Activated CD4-positive, alpha-beta T cell treated with anti-CD3 and anti-CD28 coated beads, Interleukin-2, amount 10 ng/mL, durations not matched to agents 7 days and 5 days (primary cell): ENCODE data around the gene LGR5. TPM values are rescaled to one million over a fixed set of nuclear protein-coding genes. Genes with fewer than 3 reads are reported as not detected.

ENCODE experiments used
- CTCF ChIA-PET: fragments of 350-600 bp; sonication (Branson Sonifier 250); formaldehyde crosslinking; loops from one replicate; lab custom pipeline; 2021; ENCODE audit warnings: antibody characterized with exemption; lab: Charles Lee
- POLR2A ChIA-PET: fragments of 350-600 bp; sonication (Branson Sonifier 250); formaldehyde crosslinking; loops from one replicate; lab custom pipeline; 2021; ENCODE audit warnings: antibody characterized with exemption; lab: Charles Lee
- DNase-seq: peaks from one replicate; pipeline ENCODE4 v3.0.0-alpha.2; 2020
- H3K27ac Mint-ChIP-seq: one replicate; pipeline ENCODE4 v1.8.0; 2021; ENCODE audit warnings: mild to moderate bottlenecking, moderate library complexity, mixed read lengths
- H3K27me3 Mint-ChIP-seq: one replicate; pipeline ENCODE4 v1.8.0; 2021; ENCODE audit warnings: mixed read lengths
- H3K36me3 Mint-ChIP-seq: one replicate; pipeline ENCODE4 v1.8.0; 2021; ENCODE audit warnings: low read depth, mixed read lengths
- H3K4me1 Mint-ChIP-seq: one replicate; pipeline ENCODE4 v1.8.0; 2021; ENCODE audit warnings: mixed read lengths
- H3K4me3 Mint-ChIP-seq: one replicate; pipeline ENCODE4 v1.8.0; 2021; ENCODE audit warnings: mild to moderate bottlenecking, moderate library complexity, mixed read lengths
- H3K9me3 Mint-ChIP-seq: one replicate; pipeline ENCODE4 v1.8.0; 2021; ENCODE audit warnings: mixed read lengths
- total RNA-seq, 2 experiments: library from RNA; stranded (reverse); gene quantifications; one replicate each; pipeline ENCODE4 v1.2.3, GENCODE V29; 2021

Gene LGR5
- total RNA-seq, 2 experiments from 2014 or later = not detected

DNA sequence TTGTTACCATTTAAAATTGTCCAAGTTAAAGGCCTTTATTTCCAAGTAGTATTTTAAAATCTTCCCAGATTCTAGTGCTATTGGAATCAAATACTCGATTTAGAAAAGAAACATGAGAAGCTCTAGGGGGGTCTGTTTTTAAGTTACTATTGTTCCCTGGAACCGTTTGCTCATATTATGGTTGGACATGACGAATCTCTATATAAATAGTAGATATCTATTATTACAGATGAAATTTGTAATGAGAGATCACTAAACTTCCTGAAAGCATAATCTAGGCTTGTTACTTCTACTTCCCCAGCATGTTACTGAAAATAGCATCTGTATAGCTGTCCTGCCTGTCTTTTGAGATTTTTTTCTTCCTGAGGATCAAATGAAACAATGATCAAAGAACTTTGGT, 70.1 kb downstream of the LGR5 start:
- H3K27ac Mint-ChIP-seq = no peak overlapping the region
- POLR2A ChIA-PET = no interaction called here
- H3K4me1 Mint-ChIP-seq = no peaks in the 10 kb centered on the region
- no peak overlapping the region for H3K4me3 Mint-ChIP-seq
- H3K27me3 Mint-ChIP-seq = peaks cover 2% of the 10 kb centered on the region
- DNase-seq = no peak
- H3K9me3 Mint-ChIP-seq = no peaks in the 10 kb centered on the region
- H3K36me3 Mint-ChIP-seq = no peaks in the 10 kb centered on the region
- CTCF ChIA-PET = no interaction called here

DNA sequence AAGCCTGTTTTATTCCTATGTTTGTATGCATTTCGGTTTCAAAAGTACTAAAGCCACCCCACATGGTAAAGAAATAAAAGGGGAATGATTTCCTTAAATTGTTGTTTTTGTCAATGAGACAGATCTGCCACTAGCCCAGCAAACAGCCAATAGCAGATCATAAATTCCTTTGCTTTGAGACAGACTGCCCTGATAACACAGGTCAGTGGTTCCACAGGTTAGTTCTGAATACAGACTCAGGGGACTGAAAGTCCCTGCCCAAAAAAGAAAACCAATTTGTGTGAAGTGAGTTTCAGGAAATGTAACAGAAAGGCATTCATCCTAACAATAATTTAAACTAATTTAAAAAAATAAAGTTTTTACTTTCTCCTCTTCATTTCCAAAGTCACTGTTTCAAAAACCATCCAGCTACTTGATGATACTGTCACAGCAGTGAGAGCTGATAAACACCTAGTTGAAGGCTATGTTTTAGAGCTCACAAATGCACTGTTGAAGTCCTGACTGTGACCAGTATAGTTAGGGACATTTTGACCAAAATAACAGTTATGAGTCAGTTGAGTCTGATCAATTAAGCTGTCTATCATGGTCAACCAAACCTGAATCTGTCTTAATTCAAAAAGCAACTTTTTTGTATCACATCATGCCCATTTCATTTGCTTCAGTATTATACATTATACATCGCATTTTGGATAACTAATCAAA, 77.7 kb downstream of the LGR5 start:
- Mint-ChIP-seq H3K36me3 (no peaks in the 10 kb centered on the region), H3K4me3 (no peak overlapping the region), H3K27me3 (peaks cover 9% of the 10 kb centered on the region), H3K27ac (no peak overlapping the region), H3K4me1 (no peaks in the 10 kb centered on the region), H3K9me3 (peaks cover 2% of the 10 kb centered on the region)
- DNase-seq = no peak
- ChIA-PET CTCF (no interaction called here), POLR2A (no interaction called here)

DNA sequence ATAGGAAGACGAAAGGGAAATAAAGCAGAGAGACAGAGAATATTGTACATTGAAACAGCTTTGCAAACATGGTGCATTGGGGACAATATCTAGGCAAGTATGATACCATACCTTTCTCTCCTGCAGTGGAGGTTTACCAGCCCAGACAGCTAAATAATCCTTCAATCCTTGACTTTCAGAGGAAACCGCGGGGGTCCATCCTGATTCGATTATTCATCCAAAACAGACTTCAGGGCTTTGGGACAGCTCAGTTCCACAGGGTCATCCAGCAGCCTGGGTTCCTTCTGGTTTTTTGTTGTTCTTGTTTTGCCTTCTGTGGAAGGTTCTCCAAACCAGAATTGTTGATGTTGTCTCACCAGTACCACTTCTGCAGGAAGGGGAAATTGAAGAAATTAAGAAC, 81.5 kb downstream of the LGR5 start:
- peaks cover 14% of the 10 kb centered on the region for H3K27me3 Mint-ChIP-seq
- peaks cover 2% of the 10 kb centered on the region for H3K9me3 Mint-ChIP-seq
- ChIA-PET POLR2A (no interaction called here), CTCF (no interaction called here)
- no peaks in the 10 kb centered on the region for H3K4me1 Mint-ChIP-seq
- H3K27ac Mint-ChIP-seq = no peak overlapping the region
- no peak for DNase-seq
- no peak overlapping the region for H3K4me3 Mint-ChIP-seq
- H3K36me3 Mint-ChIP-seq = no peaks in the 10 kb centered on the region

DNA sequence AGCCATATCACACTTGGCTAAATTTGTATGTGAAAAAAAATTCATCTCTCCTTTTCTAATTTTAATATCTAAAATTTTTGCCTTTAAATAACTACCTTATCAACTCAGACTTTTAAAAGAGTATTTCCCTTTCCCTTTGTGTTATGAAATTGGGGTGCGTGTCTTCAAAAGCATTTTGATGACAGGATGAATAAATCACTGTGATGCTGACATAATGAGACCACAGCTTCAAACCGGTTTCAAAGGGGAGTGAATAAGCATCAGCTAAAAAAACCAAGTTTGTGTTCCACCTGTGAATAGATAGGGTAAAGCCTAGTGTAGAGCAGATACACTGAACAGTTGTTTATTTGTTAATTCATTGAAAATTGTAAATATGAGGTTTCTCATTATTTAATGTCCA, 85.0 kb downstream of the LGR5 start:
- ChIA-PET CTCF (no interaction called here), POLR2A (no interaction called here)
- no peaks in the 10 kb centered on the region for H3K36me3 Mint-ChIP-seq
- no peak overlapping the region for H3K4me3 Mint-ChIP-seq
- no peaks in the 10 kb centered on the region for H3K4me1 Mint-ChIP-seq
- peaks cover 2% of the 10 kb centered on the region for H3K9me3 Mint-ChIP-seq
- no peak overlapping the region for H3K27ac Mint-ChIP-seq
- DNase-seq = no peak
- H3K27me3 Mint-ChIP-seq = peaks cover 13% of the 10 kb centered on the region

DNA sequence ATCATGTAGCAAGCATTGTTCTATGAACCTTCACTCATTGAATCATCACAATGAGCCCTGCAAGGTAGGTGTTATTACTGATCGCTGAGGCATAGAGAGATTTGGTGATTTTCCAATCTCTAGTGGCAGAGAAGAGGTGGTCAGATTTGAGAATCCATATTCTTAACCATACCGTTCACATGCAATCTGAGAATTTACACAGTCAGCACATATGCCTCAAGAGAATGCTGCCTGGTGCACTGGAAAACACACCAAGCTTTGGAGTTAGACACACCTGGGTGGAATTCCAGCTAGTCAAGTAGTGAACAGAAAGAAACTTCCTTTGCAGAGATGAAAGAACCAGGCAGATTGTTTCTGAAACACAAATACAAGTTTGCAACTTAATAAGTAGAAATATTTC, 94.1 kb downstream of the LGR5 start:
- H3K27me3 Mint-ChIP-seq = peaks cover 1% of the 10 kb centered on the region
- ChIA-PET POLR2A (no interaction called here), CTCF (no interaction called here)
- no peaks in the 10 kb centered on the region for H3K36me3 Mint-ChIP-seq
- no peaks in the 10 kb centered on the region for H3K4me1 Mint-ChIP-seq
- DNase-seq = no peak
- H3K4me3 Mint-ChIP-seq = no peak overlapping the region
- no peak overlapping the region for H3K27ac Mint-ChIP-seq
- H3K9me3 Mint-ChIP-seq = no peaks in the 10 kb centered on the region

DNA sequence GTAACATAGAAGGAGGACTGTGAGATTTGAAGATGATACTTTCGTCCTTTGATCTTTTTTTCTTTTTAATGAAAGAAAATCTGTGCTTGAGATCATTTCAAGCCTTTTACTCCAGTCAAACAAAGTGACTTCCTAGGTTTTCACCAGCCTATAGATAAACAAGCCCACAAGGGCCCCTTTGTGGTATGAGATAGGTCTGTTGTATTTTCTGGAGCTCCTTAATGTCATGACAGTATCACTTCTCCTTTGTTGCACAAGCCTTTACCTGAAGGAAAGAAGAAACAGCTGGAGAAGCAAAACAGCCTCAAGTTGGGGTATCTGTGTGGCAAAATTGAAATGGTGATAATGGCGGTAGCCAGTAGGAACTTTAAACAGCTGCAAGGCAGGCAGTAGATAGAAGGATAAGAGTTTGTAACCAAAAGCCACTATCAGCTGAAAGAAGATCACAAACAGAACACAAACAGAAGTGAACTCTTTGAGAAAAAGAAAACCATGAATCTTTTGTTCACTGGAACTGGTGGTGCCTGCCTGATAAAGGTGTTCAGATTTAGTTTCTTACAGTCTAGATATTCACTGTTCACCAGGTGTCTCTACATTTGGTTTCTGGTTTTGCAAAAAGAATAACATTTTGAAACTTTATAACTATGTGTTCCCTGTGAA, 96.8 kb downstream of the LGR5 start:
- Mint-ChIP-seq H3K9me3 (no peaks in the 10 kb centered on the region), H3K4me3 (no peak overlapping the region), H3K36me3 (no peaks in the 10 kb centered on the region), H3K27me3 (peaks cover 2% of the 10 kb centered on the region), H3K27ac (no peak overlapping the region), H3K4me1 (no peaks in the 10 kb centered on the region)
- POLR2A ChIA-PET = no interaction called here
- CTCF ChIA-PET = no interaction called here
- DNase-seq = no peak

DNA sequence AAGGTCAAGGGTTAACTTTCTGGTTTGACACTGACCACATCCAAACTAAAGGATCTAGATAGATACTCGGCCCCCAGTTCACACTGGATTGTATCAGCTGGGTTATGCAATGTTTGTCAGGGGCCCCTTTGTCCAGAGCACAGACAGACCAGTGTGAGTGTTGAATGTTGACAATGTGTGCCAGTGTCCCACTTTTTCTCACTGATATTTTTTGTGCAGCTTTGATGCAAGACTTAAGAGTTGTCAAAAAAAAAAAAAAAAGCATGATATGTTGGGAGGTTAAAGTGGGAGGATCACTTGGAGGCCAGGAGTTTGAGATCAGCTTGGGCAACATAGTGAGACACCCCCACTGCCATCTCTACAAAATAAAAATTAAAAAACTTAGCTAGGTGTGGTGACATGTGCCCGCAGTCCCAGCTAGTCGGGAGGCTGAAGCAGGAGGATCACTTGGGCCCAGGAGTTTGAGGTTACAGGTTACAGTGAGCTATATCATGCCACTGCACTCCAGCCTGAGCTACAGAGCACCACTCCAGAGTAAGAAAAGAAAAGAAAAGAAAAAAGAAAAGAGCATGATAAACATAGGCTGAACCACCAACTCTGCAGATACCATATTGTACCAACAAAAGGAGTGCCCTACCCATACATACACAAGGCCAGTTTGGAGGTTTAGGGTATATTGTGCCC, 97.5 kb downstream of the LGR5 start:
- CTCF ChIA-PET = no interaction called here
- Mint-ChIP-seq H3K4me1 (no peaks in the 10 kb centered on the region), H3K27ac (no peak overlapping the region), H3K36me3 (no peaks in the 10 kb centered on the region), H3K4me3 (no peak overlapping the region), H3K27me3 (peaks cover 2% of the 10 kb centered on the region), H3K9me3 (no peaks in the 10 kb centered on the region)
- DNase-seq = no peak
- POLR2A ChIA-PET = no interaction called here

DNA sequence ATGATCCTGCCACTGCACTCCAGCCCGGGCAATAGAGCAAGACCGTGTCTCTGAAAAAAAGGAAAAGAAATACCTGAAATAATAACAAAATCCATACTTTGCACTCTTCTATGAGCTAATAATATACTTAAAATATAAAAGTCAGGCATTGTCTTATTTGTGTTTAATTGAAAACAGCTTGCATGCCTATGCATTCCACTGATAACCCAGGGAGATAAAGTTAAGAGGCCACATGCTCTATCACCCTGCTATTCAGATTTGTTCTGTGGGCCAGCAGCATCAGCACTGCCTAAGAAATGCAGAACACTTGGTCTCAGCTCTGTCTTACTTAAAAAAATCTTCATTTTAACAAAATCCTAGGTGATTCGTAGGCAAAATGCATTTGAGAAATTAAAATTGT, 99.2 kb downstream of the LGR5 start:
- Mint-ChIP-seq H3K27me3 (peaks cover 2% of the 10 kb centered on the region), H3K4me1 (no peaks in the 10 kb centered on the region), H3K9me3 (no peaks in the 10 kb centered on the region), H3K4me3 (no peak overlapping the region), H3K36me3 (no peaks in the 10 kb centered on the region), H3K27ac (no peak overlapping the region)
- CTCF ChIA-PET = no interaction called here
- no peak for DNase-seq
- POLR2A ChIA-PET = no interaction called here

DNA sequence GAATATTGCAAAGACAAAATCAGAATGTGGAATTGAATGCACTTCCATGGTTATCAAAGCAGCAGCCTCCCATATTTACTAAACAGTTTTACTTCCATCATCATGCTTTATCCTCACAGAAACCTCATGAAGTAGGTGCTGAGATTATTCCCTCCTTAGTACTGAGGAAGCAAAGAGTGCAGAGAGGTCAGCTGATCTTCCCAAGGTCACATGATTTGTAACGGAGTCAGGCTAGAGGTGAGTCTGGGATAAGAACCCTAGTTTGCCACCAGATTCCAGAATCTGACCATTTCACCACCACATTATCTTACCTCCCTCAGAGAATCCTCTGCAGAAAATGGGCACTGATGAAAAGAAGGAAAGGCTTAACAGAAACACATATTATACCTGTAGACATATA, 102.0 kb downstream of the LGR5 start:
- Mint-ChIP-seq H3K36me3 (no peaks in the 10 kb centered on the region), H3K27me3 (peaks cover 2% of the 10 kb centered on the region), H3K4me3 (no peak overlapping the region), H3K9me3 (no peaks in the 10 kb centered on the region), H3K27ac (no peak overlapping the region), H3K4me1 (no peaks in the 10 kb centered on the region)
- no peak for DNase-seq
- ChIA-PET POLR2A (no interaction called here), CTCF (no interaction called here)

DNA sequence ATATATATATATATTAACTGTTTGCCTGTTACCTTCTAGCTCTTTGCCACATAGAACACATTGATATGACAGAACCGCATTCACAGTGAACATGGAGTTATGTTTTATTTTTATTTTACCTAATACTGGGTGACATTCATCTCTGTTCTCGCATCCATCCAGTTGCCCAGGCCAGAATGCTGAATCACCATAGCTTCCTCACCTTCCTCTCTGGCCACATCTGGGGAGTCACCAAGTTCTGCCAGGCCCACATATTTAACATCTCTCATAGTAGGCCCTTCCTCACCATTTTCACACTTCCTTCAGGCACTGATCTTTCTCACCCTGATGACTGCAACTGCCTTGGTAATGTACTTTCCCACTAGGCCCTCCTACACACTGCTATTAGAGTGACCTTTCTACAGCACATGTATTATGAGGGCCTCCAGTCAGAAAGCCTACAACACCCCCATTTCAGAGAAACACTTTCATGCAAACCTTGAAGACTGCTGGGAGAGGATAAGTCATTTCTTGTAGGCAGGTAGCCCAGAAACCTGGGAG, 106.8 kb downstream of the LGR5 start:
- ChIA-PET POLR2A (no interaction called here), CTCF (no interaction called here)
- Mint-ChIP-seq H3K36me3 (no peaks in the 10 kb centered on the region), H3K27me3 (no peaks in the 10 kb centered on the region), H3K9me3 (no peaks in the 10 kb centered on the region), H3K27ac (no peak overlapping the region), H3K4me1 (no peaks in the 10 kb centered on the region), H3K4me3 (no peak overlapping the region)
- DNase-seq = no peak

DNA sequence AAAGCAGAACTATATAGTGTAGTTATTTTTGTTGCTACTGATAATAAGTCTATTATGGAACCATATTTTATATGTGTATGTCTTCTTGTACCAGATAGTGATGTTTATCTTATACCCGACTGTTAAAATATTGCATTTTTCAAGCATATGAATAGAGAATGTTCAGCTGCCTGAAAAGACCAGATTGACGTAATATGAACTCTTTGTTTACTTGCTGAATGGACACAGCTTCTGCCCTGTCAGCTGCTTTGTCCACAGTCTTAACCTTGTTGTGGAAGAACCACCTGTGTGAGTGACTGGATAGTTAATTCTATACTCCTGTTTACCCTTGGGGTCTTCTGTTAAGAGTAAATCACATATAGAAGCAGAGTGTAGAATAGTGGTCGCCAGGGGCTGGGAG, 109.3 kb downstream of the LGR5 start:
- ChIA-PET POLR2A (no interaction called here), CTCF (interaction anchor here (1.1 kb wide), 1 partner anchor 20 kb away, joined by 3 read pairs; no protein-coding TSS in a partner anchor)
- Mint-ChIP-seq H3K27me3 (no peaks in the 10 kb centered on the region), H3K4me3 (no peak overlapping the region), H3K27ac (no peak overlapping the region), H3K36me3 (no peaks in the 10 kb centered on the region), H3K9me3 (no peaks in the 10 kb centered on the region), H3K4me1 (no peaks in the 10 kb centered on the region)
- no peak for DNase-seq

DNA sequence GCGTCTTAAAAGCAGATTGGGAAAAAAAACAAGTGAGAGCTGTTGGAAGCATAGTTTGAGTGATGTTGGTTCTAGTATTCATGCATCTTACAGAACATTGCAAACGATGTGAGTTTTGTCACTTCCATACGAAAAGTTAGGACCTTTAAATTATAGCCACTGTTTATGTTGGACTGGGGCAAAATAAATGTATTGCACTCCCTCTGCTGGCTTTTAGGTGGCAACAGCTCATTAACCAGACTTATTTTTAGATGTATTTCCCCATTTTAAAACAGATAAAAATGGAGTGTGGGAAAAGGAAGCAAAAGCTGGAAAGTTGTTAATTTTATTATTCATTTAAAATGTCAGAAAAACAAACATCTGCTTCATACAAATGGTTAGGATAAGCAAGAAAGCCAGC, 111.9 kb downstream of the LGR5 start:
- DNase-seq = no peak
- H3K36me3 Mint-ChIP-seq = no peaks in the 10 kb centered on the region
- no peaks in the 10 kb centered on the region for H3K9me3 Mint-ChIP-seq
- no peaks in the 10 kb centered on the region for H3K4me1 Mint-ChIP-seq
- ChIA-PET CTCF (no interaction called here), POLR2A (no interaction called here)
- H3K4me3 Mint-ChIP-seq = no peak overlapping the region
- no peaks in the 10 kb centered on the region for H3K27me3 Mint-ChIP-seq
- H3K27ac Mint-ChIP-seq = no peak overlapping the region

DNA sequence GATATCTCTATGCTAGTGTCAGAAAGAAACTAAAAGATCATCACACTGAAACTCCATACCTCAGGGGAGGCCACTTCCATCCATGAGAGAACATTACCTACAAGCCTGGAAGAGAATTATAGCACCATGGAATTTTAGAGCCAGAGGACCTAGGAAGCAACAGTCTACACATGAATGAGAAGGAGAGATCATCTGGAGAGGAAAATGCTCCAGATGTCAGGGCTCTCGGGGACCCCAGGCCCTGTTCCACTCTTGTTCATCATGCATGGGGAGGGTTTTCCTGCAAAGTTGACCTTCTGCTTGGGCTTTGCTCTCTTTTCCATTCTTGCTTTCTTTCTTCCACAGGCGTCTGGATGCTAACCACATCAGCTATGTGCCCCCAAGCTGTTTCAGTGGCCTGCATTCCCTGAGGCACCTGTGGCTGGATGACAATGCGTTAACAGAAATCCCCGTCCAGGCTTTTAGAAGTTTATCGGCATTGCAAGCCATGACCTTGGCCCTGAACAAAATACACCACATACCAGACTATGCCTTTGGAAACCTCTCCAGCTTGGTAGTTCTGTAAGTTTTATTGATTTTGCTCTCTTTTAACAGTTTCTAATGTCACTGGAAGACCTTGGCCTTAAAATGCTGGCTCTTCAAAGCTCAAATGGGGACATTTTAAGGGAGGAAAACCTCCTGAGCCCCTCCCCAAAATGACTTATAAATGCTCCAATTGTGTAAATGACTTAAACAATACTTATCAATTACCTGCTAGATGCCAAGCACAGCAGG, 113.3 kb downstream of the LGR5 start:
- POLR2A ChIA-PET = no interaction called here
- CTCF ChIA-PET = no interaction called here
- Mint-ChIP-seq H3K4me1 (no peaks in the 10 kb centered on the region), H3K36me3 (no peaks in the 10 kb centered on the region), H3K9me3 (no peaks in the 10 kb centered on the region), H3K27me3 (no peaks in the 10 kb centered on the region), H3K4me3 (no peak overlapping the region), H3K27ac (no peak overlapping the region)
- no peak for DNase-seq
